HCT116 (cell line): ENCODE data around the gene B3GNT5. TPM values are rescaled to one million over a fixed set of nuclear protein-coding genes. Genes with fewer than 3 reads are reported as not detected.

Source experiments
- ATAC-seq: fragments of 200-7000 bp; cut with Tn5 transposase; 2 replicates; pipeline ENCODE4 v1.9.1; 2020; ENCODE audit warnings: mild to moderate bottlenecking, moderate library complexity
- BruUV-seq: library from RNA; stranded (reverse); fragments of 400-500 nt; replicated peaks from 2 replicates; lab custom pipeline; 2021; lab: Mats Ljungman, UMichigan
- CTCF ChIA-PET: fragments of 300-600 bp; sonication (Branson Sonifier 250); formaldehyde crosslinking; loops from one replicate; lab custom pipeline; 2021; ENCODE audit warnings: antibody characterized with exemption; lab: Charles Lee
- POLR2A ChIA-PET: fragments of 300-600, 350-600 bp; sonication (Branson Sonifier 250); formaldehyde crosslinking; loops from one replicate; lab custom pipeline; 2021; ENCODE audit warnings: antibody characterized with exemption; lab: Charles Lee
- RAD21 ChIA-PET, 2 experiments: fragments of 300-600 bp; sonication (Branson Sonifier 250); formaldehyde crosslinking; loops; one replicate each; lab custom pipeline; 2023; ENCODE audit warnings: low total read pairs in 2 of 2; ENCODE audit not compliant: uncharacterized antibody in 2 of 2, unreplicated experiment in 2 of 2, low non-redundant PET in 1 of 2; lab: Charles Lee
- DNase-seq: peaks from one replicate; pipeline ENCODE4 v3.0.0-alpha.2; 2010; ENCODE audit warnings: low read depth, low spot score
- H2AFZ ChIP-seq: fragments of 200-600 bp; shearing (Covaris generic), sonication (generic); 2 replicates; pipeline ENCODE4 v1.6.1; 2017; ENCODE audit warnings: low read depth, mixed run types, mixed read lengths, antibody characterized with exemption, low read length; ENCODE audit not compliant: poor library complexity, severe bottlenecking
- H3K27ac ChIP-seq: 2 replicates; pipeline ENCODE4 v1.5.1; 2012; ENCODE audit warnings: low read depth, low read length
- H3K27me3 ChIP-seq: fragments of 200-600 bp; sonication (generic); 2 replicates; pipeline ENCODE4 v1.6.1; 2016; ENCODE audit warnings: mixed run types, low read length, mixed read lengths; ENCODE audit not compliant: insufficient read depth
- H3K36me3 ChIP-seq, 2 experiments: fragments of 200-500 bp in 1 of 2; fragments of 200-600 bp in 1 of 2; sonication (Bioruptor generic) in 1 of 2; sonication (generic) in 1 of 2; 2 replicates each; pipeline versions ENCODE4 v1.5.1 to v1.6.1; 2014 to 2016; ENCODE audit warnings: low read length in 2 of 2, inconsistent platforms in 1 of 2, mixed read lengths in 1 of 2, mixed run types in 1 of 2; ENCODE audit not compliant: insufficient read depth in 2 of 2, control insufficient read depth in 1 of 2
- H3K4me1 ChIP-seq, 2 experiments: fragments of 200-600 bp in 1 of 2; sonication (generic) in 1 of 2; 2 replicates each; pipeline versions ENCODE4 v1.5.1 to v1.6.1; 2012 to 2017; ENCODE audit warnings: low read length in 2 of 2, inconsistent platforms in 1 of 2, mild to moderate bottlenecking in 1 of 2, mixed read lengths in 1 of 2, mixed run types in 1 of 2, moderate library complexity in 1 of 2; ENCODE audit not compliant: insufficient read depth in 2 of 2, control insufficient read depth in 1 of 2
- H3K4me2 ChIP-seq: fragments of 200-600 bp; sonication (generic); 2 replicates; pipeline ENCODE4 v1.6.1; 2017; ENCODE audit warnings: mixed run types, low read length, mixed read lengths
- H3K4me3 ChIP-seq, 2 experiments: fragments of 200-600 bp in 1 of 2; sonication (generic) in 1 of 2; replicated peaks in 1 of 2; 2 replicates each; pipeline ENCODE4 v1.5.1; 2011 to 2016; ENCODE audit warnings: low read length in 2 of 2, control low read depth in 1 of 2, low read depth in 1 of 2, mild to moderate bottlenecking in 1 of 2, mixed read lengths in 1 of 2, mixed run types in 1 of 2
- H3K79me2 ChIP-seq: fragments of 200-600 bp; sonication (generic); 2 replicates; pipeline ENCODE4 v1.6.1; 2017; ENCODE audit warnings: mild to moderate bottlenecking, mixed run types, low read length, moderate library complexity, mixed read lengths; ENCODE audit not compliant: insufficient read depth
- H3K9ac ChIP-seq: fragments of 200-600 bp; sonication (generic); 2 replicates; pipeline ENCODE4 v1.6.1; 2016; ENCODE audit warnings: low read length, mixed read lengths
- H3K9me2 ChIP-seq: fragments of 200-600 bp; sonication (generic), shearing (Covaris generic); 2 replicates; pipeline ENCODE4 v1.6.1; 2017; ENCODE audit warnings: mixed run types, mild to moderate bottlenecking, moderate library complexity; ENCODE audit not compliant: insufficient read depth
- H3K9me3 ChIP-seq, 2 experiments: fragments of 200-500 bp in 1 of 2; fragments of 200-600 bp in 1 of 2; sonication (Bioruptor generic) in 1 of 2; sonication (generic) in 1 of 2; 2 replicates each; pipeline ENCODE4 v1.6.1; 2014 to 2017; ENCODE audit warnings: low read length in 2 of 2, mixed read lengths in 2 of 2, inconsistent platforms in 1 of 2, low read depth in 1 of 2, mild to moderate bottlenecking in 1 of 2, mixed run types in 1 of 2, moderate library complexity in 1 of 2; ENCODE audit not compliant: control insufficient read depth in 1 of 2, insufficient read depth in 1 of 2
- H4K20me1 ChIP-seq: fragments of 200-600 bp; sonication (generic), shearing (Covaris generic); 2 replicates; pipeline ENCODE4 v1.6.1; 2017; ENCODE audit warnings: mixed run types, mild to moderate bottlenecking, moderate library complexity; ENCODE audit not compliant: insufficient read depth
- CBX3 ChIP-seq: IDR thresholded peaks from 2 replicates; pipeline ENCODE4 v1.6.1; 2012; ENCODE audit warnings: low read depth
- ELF1 ChIP-seq: IDR thresholded peaks from 2 replicates; pipeline ENCODE4 v1.6.1; 2012; ENCODE audit warnings: low read depth, borderline replicate concordance
- EZH2phosphoT487 ChIP-seq: fragments of 200-600 bp; IDR thresholded peaks from 2 replicates; pipeline ENCODE4 v1.6.1; 2018; ENCODE audit warnings: antibody characterized with exemption, borderline replicate concordance
- FOSL1 ChIP-seq: IDR thresholded peaks from 2 replicates; pipeline ENCODE4 v1.6.1; 2012; ENCODE audit warnings: low read depth
- JUND ChIP-seq: IDR thresholded peaks from 2 replicates; pipeline ENCODE4 v1.6.1; 2012
- POLR2A ChIP-seq: IDR thresholded peaks from 2 replicates; pipeline ENCODE4 v1.7.0; 2011; ENCODE audit warnings: borderline replicate concordance; ENCODE audit not compliant: insufficient read depth, insufficient read length; ENCODE audit errors: extremely low read depth
- RAD21 ChIP-seq: IDR thresholded peaks from 2 replicates; pipeline ENCODE4 v1.6.1; 2012; ENCODE audit warnings: low read depth, mild to moderate bottlenecking
- SP1 ChIP-seq: IDR thresholded peaks from 2 replicates; pipeline ENCODE4 v1.6.1; 2012; ENCODE audit warnings: low read depth
- SRF ChIP-seq: IDR thresholded peaks from 2 replicates; pipeline ENCODE4 v1.6.1; 2012; ENCODE audit warnings: low read depth
- TCF7L2 ChIP-seq: IDR thresholded peaks from 2 replicates; pipeline ENCODE4 v1.7.0; 2011; ENCODE audit warnings: borderline replicate concordance, inconsistent platforms; ENCODE audit not compliant: insufficient read depth, insufficient read length; ENCODE audit errors: extremely low read depth
- YY1 ChIP-seq: IDR thresholded peaks from 2 replicates; pipeline ENCODE4 v1.6.1; 2011; ENCODE audit warnings: low read length, low read depth, moderate library complexity, mild to moderate bottlenecking; ENCODE audit not compliant: insufficient replicate concordance; ENCODE audit errors: extremely low read depth
- ZNF274 ChIP-seq: fragments of 200-500 bp; sonication (Bioruptor generic); IDR thresholded peaks from 2 replicates; pipeline ENCODE4 v1.6.1; 2014; ENCODE audit warnings: mild to moderate bottlenecking, low read depth, low read length, inconsistent platforms
- intact Hi-C: fragments of 100-400 bp; cut with micrococcal nuclease; formaldehyde crosslinking; loops from 2 replicates; pipeline ENCODE4 v1.10.0; 2022
- total RNA-seq: library from RNA; stranded (reverse); gene quantifications from one replicate; pipeline ENCODE4 v1.2.1, GENCODE V29; 2021; ENCODE audit not compliant: unreplicated experiment
- TF ChIP-seq, protein P1 (sequence below): IDR thresholded peaks from 2 replicates; pipeline ENCODE4 v1.6.1; 2012
- TF ChIP-seq, protein P2 (sequence below), 3 experiments: fragments of 200-600 bp in 1 of 3; sonication (generic) in 1 of 3; IDR thresholded peaks in 2 of 3; conservative IDR thresholded peaks in 1 of 3; 2 replicates each; pipeline ENCODE4 v1.5.1; 2012 to 2017; ENCODE audit warnings: low read depth in 2 of 3, low read length in 2 of 3, antibody characterized with exemption in 1 of 3, borderline replicate concordance in 1 of 3, control low read depth in 1 of 3, mild to moderate bottlenecking in 1 of 3, mixed read lengths in 1 of 3, mixed run types in 1 of 3, moderate library complexity in 1 of 3; ENCODE audit not compliant: insufficient read depth in 1 of 3
- TF ChIP-seq, protein P3 (sequence below): IDR thresholded peaks from 2 replicates; pipeline ENCODE4 v1.6.1; 2011; ENCODE audit warnings: mild to moderate bottlenecking, low read length, moderate library complexity; ENCODE audit not compliant: insufficient replicate concordance; ENCODE audit errors: extremely low read depth
- TF ChIP-seq, protein P4 (sequence below): IDR thresholded peaks from 2 replicates; pipeline ENCODE4 v1.6.1; 2012

Gene B3GNT5
- total RNA-seq, 1 experiment from 2014 or later, result 25.3 TPM

DNA sequence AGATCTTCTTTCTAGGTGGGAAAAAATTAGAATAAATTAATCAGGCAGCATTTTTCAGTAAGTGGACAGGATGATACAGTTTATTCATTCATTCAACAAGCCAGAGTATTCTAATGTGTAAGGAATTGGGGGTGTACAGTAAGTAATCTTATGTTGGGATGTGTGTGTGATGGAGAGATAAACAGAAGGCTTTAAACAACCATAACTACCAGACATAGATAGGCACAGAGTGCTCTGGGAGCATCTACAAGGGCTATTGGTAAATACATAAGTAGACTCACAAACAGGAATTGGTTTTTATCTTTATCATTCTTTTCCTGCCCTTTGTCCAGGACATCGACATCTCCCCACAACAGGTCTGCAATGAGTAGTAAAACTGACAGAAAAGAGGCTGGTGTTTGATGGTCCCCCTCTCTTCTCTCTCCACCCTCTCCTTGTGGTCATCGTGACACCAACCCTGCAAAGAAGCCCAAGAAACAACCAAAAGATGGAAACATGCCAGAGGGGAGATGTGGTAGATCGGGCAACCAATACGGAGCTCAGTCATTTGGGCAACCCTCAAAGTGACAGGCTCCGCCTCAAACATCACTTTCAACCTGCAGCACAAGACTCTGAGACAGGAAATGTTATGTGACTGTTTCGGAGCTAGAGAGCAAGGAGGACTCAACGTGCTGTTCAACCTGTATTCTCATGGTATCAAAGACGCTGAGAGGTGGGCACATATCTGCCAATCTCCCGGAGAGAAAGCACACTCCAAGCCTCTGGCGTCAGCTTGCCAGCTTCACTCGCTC is 28.7 kb upstream of the B3GNT5 start:
- Histone ChIP-seq H3K4me3 (no peak overlapping the region), H3K27me3 (no peaks in the 10 kb centered on the region), H4K20me1 (no peaks in the 10 kb centered on the region), H3K9ac (no peak overlapping the region)
- no TSS peak for BruUV-seq
- intact Hi-C loops, result no loop called here
- CTCF ChIA-PET, result no interaction called here
- DNase-seq, result no peak
- TF ChIP-seq ELF1, result no peak
- no peak for TF ChIP-seq TCF7L2
- TF ChIP-seq, protein P1, sequence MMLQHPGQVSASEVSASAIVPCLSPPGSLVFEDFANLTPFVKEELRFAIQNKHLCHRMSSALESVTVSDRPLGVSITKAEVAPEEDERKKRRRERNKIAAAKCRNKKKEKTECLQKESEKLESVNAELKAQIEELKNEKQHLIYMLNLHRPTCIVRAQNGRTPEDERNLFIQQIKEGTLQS, result no peak
- TF ChIP-seq, protein P2, sequence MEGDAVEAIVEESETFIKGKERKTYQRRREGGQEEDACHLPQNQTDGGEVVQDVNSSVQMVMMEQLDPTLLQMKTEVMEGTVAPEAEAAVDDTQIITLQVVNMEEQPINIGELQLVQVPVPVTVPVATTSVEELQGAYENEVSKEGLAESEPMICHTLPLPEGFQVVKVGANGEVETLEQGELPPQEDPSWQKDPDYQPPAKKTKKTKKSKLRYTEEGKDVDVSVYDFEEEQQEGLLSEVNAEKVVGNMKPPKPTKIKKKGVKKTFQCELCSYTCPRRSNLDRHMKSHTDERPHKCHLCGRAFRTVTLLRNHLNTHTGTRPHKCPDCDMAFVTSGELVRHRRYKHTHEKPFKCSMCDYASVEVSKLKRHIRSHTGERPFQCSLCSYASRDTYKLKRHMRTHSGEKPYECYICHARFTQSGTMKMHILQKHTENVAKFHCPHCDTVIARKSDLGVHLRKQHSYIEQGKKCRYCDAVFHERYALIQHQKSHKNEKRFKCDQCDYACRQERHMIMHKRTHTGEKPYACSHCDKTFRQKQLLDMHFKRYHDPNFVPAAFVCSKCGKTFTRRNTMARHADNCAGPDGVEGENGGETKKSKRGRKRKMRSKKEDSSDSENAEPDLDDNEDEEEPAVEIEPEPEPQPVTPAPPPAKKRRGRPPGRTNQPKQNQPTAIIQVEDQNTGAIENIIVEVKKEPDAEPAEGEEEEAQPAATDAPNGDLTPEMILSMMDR (IDR thresholded peaks at IDR 0.05 in 2 of 3, conservative IDR thresholded peaks at IDR 0.05 in 1 of 3; ENCODE audit: borderline replicate concordance in 1 of 3, insufficient read depth in 1 of 3, low read depth in 2 of 3, low read length in 2 of 3), result no peak
- TF ChIP-seq, protein P3, sequence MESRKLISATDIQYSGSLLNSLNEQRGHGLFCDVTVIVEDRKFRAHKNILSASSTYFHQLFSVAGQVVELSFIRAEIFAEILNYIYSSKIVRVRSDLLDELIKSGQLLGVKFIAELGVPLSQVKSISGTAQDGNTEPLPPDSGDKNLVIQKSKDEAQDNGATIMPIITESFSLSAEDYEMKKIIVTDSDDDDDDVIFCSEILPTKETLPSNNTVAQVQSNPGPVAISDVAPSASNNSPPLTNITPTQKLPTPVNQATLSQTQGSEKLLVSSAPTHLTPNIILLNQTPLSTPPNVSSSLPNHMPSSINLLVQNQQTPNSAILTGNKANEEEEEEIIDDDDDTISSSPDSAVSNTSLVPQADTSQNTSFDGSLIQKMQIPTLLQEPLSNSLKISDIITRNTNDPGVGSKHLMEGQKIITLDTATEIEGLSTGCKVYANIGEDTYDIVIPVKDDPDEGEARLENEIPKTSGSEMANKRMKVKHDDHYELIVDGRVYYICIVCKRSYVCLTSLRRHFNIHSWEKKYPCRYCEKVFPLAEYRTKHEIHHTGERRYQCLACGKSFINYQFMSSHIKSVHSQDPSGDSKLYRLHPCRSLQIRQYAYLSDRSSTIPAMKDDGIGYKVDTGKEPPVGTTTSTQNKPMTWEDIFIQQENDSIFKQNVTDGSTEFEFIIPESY, result no peak
- no peak for TF ChIP-seq SP1
- no peak for TF ChIP-seq CBX3
- TF ChIP-seq FOSL1, result no peak
- no peak for TF ChIP-seq POLR2A
- TF ChIP-seq YY1, result no peak
- no peak for TF ChIP-seq SRF
- TF ChIP-seq RAD21, result no peak
- TF ChIP-seq, protein P4, sequence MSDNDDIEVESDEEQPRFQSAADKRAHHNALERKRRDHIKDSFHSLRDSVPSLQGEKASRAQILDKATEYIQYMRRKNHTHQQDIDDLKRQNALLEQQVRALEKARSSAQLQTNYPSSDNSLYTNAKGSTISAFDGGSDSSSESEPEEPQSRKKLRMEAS, result no peak
- TF ChIP-seq EZH2phosphoT487, result no peak
- TF ChIP-seq JUND, result no peak
- no peak for TF ChIP-seq ZNF274
- TF ChIP-seq, all 23 proteins: peak for 0
- Histone ChIP-seq H3K4me1 (no peaks in the 10 kb centered on the region), H2AFZ (no peak overlapping the region), H3K9me2 (no peaks in the 10 kb centered on the region), H3K9me3 (no peaks in the 10 kb centered on the region), H3K4me2 (no peak overlapping the region), H3K36me3 (no peaks in the 10 kb centered on the region), H3K79me2 (no peaks in the 10 kb centered on the region), H3K27ac (no peak overlapping the region)
- ChIA-PET POLR2A (no interaction called here), RAD21 (no interaction called here)
- ATAC-seq, result no peak
